HG02973 (cell line): Measurements from ENCODE around the gene CLN6.
A peak's percentile ranks its signal among the peaks of the same experiment; 100 is the strongest.

Source experiments
- ATAC-seq: cut with Tn5 transposase; IDR thresholded peaks from one replicate; pipeline ENCODE4 v1.9.1; 2021; ENCODE audit warnings: moderate library complexity; ENCODE audit not compliant: unreplicated experiment

CLN6 gene

DNA sequence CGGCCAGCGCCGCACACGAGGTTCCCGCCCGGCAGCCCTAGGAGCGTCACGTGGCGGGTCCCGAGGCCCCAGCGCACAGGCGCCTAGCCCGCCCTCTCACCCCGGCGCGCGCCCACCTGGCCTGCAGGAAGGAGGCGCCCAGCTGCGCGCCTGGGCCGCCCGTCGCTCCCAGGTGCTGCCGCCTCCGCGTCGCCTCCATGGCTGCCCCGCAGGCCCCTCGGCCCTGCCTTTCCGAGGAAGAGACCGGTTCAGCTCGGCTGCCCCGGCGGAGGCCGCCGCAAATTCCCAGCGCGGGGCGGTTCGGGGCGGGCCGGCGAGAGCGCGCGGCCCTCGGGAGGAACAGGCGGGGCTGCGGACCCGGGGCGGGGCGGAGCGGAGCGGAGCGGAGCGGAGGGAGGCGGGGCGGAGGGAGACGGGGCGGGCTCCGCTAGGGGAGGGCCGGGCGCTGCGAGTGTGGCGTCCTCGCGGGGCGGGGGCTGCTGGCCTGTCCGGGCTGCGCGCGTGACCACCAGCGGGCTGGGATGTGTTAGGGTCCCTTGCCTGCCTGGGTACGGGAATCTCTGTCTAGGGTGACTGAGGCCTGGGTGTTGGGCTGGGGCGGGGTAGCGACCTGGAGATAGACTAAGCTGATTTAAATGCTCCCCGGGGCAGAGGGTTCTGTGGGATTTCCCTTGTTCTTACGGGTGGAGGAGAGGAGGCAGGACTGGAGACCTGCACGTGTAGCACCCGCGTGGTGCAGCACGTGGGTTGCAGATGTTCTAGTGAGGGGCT is at the start of gene CLN6:
TSS of gene CLN6 (minus strand) at position 343 of the 771 bp plus-strand sequence. CDS start at position 199, 144 bp downstream.
- peak; percentile 60 for ATAC-seq

DNA sequence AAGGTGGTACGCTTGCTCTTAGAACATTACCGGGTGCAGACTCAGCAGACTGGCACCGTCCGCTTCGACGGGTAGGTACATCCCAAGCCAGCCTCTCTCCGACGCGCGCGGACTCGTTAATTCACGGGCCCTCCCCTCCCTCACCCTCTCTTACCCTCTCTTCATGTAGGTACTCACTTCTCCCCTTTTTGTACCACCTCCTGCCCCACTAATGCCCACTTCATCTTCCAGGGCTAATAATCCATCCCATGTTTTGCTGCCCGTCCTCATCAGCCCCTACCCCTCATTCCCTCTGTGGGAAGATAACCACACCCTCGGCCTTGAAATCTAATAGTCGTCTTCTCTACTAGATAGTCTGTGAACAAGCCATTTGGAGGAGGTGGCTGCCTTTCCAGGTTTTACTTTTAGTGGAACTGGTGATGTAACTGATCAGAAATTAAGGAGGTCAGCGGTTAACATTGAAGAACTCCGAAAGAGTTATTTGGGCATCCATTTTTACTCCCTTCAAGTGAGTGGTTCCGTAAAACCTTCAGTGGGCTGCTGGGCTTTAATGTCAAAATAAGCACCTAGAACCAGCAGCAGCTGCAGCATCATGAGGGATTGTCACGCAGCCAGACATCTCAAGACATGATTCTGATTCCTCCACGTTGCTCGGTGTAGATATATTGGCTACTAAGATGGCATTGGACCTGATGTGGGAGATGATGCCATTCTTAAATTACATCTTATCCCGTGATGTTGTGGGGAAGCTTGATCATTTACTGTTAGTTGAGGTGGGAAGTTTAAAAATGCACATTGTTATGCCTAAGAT is 49.3 kb upstream of the CLN6 start:
- ATAC-seq, result no peak

DNA sequence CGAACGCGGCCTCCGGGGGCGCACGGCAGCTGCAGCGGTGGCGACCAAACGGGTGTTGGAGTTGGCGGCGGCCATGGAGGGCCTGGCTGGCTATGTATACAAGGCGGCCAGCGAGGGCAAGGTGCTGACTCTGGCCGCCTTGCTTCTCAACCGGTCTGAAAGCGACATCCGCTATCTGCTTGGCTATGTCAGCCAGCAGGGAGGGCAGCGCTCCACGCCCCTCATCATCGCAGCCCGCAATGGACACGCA is 48.7 kb upstream of the CLN6 start:
- ATAC-seq, result no peak

DNA sequence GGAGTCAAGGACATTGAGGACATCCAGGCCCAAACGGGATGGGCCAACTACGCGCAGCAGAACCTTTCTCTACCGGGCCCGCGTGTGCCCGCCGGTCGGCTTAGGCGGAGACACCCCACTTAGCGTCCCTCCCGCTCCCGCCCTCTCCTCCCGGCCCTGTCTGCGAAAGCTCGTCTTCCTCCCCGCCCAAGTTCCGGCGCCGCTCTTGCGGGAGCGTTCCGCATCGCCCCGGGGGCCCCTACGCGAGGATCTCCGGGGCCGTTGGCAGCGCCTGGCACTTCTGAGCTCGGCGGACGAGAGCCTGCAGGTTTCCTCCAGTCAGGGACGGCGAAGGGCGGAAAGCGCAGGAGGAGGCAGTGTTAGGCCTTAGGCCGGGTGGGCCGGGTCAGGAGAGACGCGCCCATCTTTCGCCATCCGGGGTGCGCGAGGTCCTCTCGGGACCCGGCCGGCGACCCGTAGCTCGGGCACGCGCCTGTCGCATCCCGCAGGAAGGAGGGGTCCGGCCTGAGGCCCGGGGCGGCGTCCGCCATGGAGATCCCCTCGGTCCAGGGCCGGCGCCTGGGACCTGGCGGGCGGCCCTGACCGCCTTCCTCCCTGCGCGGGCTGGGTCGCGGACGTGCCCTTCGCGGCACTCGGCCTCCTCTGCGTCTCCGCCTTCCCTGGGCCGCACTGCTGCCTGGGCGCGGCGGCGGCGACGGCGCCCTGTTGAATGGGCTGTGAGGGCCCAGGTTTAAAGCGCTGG is 48.2 kb upstream of the CLN6 start, which contains the start of gene FEM1B:
TSS of gene FEM1B (plus strand) at position 143 of the 742 bp plus-strand sequence. CDS start 673 bp downstream, outside the sequence.
- peak; percentile 70 for ATAC-seq

DNA sequence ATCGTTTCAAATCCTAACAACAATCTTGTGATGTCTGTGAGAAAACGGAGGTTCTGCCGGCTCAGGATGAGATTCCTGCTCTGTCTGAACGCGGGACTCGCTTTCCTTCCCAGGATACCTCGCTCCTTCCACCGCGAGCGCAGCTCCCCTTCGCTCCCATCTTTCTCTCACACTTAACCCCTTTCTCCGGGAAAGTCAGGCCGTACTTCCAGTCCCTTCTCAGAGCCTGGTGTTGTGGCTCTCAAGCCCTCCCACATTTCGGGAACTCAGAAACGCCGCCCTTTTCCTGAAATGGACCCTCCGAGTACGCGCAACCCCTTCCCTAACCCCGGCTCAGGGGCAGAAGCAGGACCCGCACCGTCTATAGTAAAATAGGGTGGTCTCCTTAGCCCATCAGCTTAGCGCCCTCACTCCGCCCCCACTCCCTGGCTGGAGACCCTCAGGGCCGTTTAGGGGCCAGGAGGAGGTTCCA is 47.6 kb upstream of the CLN6 start:
- no peak for ATAC-seq

DNA sequence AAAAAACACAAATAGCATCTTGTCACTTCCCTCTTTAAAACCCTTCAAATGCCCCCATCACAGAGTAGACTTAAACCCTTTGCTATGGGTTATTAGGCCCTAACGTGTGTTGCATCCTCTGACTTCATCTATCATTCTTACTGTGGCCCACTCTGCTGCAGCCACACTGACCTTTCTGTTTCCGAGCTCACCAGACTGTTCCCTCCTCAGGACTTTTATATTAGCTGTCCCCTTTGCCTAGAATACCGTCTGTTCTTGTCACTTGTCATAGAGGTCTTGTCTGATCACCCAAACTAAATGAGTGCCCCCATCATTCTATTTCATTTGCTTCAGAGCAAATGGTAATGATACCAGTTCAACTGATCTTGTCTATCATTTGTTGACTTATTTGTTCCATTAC is 47.1 kb upstream of the CLN6 start:
- no peak for ATAC-seq

DNA sequence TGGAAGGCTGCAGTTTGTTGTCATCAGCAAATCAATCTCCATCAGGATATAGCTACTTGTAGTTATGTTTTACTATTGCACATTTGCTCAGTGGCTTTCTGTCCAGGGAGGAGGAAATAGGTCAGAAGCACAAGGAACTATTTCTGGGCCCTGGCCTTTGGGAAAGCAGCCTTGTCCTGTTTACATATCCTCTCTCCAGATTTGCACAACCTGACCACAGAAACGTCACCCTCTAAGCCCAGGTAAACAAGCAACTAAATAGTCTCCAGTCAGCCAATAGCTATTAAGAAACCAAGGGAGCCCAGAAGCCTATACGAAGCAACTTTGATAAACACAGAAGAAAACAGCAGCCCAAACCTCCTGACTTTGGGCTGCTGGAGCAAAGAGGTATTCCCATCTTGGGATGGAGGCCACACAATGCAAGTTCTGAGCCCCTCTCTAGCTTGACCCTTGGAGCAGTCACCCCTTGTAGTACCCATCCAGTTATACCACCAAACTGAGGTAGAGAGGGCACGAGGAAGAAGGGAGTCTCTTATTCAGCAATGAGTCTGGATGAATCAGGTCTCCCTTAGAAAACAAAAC is 45.7 kb upstream of the CLN6 start:
- no peak for ATAC-seq

DNA sequence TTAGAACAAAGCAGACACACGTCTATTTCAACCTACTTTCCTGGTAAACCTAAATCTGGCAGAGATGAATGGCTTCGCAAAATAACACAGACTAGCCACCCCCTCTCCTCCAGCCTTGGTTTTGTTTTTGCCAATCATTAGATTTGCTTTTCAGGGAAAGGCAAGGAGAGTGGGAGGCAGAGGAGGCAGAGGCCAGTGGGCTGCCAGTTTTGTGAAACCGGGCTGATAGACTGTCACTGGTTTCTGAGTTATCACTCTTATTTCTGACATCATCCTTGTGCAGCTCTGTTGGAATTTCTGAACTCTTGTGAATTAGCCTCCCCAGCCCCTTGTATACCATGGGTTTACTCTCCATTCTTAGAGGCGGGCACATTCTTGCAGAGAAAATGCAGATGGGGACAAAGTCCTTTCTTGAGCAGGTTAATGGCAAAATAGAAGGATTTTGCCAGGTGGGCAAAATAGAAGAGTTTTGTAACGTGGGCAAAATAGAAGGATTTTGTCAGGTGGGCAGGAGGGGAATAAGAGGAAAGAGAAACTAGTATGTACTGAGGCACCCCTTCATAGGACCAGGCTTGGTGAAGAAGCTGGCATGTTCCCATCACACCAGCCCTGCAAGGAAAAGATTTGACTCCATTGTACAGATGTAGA is 44.8 kb upstream of the CLN6 start:
- no peak for ATAC-seq

DNA sequence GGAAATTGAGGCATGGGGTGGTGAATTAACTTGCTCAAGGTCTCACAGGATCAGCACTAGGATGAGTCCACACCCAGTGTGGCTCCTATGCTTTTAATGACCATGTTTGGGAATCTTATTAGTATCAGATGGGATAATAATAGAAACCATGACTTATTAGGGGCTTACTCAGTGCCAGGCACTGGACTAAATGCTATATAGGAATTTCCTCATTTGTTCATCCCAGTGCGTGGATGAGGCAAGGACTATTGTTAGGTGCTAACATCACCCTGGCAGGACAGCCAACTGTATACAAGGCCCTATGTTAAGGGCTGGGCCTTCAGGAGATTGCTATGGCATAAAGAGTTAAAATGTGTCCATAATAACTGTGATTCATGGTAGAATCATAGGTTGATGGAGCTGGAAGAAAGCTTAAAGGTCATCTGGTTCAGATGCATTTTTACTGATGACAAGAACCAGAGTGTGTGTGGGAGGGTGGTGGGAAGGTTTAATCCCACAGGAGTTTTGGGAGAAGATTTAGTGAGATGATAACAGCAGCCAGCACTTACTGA is 43.3 kb upstream of the CLN6 start:
- no peak for ATAC-seq

DNA sequence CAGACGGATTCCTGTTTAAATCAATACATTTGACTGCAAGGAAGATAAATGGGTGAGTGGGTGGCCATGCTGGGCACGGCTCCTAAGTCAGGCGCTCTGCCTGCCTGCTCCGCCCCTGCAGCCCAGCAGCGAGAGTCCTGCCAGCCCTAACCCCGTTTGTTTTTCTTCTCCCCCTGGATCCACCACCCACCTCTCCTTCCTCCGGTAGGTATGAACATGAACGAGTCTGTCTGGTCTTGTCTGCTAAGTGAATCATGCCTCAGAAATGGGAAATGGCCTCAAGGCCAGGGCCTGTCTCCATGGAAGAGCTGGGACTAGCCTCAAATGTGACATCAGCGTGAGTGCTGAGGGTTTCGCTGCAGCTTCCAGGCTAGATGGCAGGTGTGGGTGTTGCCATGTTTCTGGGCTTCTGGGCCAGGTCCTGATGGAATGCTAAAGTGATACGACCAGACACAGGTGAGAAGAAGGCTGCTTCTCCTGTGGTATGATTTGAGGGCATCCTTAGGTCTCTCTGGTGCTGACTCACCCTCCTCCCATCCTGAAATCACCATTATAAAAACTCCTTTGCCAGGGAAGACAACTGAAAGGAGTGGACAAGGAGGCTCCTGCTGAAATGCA is 42.4 kb upstream of the CLN6 start:
- no peak for ATAC-seq

DNA sequence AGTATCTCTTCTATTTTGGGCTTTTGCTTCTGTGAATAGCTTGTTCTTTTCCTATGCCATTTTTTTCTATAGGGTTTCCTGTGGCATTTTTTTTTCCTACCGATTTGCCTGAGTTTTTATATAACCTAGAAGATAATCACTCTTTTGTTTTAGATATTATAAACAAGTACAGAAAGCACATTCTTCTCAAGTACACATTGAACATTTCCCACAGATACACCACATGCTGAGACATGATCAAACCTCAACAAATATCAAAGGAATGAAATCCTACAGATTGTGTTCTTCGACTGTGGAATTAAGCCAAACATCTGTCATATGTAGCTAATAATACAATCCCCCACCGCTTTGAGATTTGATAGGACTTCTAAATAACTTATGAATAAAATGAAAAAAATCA is 38.9 kb upstream of the CLN6 start:
- ATAC-seq, result no peak

DNA sequence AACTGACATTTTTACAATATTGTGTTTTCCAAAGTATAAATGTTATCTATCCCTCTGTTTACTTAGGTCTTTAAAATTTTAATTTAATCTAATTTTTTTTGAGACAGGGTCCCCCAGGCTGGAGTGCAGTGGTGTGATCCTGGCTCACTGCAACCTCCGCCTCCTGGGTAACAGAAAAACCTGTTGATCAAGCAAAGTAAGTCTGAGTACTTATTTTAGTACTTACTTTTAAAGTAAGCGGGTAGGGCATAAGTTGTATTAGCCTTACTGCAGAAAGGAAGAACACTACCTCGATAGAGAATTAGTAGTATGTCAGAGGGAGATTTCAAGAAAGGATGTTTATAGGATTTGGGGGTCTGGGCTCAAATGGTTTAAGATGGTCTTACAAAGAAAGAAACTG is 36.1 kb upstream of the CLN6 start:
- no peak for ATAC-seq

DNA sequence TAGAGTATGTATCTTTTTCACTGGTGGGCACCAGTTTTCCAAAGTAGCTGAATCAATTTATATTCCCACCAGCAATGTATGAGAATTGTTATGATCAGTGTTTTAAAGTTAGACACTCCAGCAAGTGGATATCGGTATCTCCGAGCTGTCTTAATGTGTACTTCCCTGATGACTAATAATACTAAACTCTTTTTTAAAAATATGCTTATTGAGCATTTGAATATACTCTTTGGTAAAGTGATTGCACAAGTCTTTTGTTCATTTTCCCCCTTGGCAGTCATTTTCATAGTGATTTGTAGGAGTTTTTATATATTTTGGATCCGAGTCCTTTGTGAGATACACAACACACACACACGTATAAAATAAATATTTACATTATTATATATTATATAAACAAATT is 35.6 kb upstream of the CLN6 start:
- no peak for ATAC-seq

DNA sequence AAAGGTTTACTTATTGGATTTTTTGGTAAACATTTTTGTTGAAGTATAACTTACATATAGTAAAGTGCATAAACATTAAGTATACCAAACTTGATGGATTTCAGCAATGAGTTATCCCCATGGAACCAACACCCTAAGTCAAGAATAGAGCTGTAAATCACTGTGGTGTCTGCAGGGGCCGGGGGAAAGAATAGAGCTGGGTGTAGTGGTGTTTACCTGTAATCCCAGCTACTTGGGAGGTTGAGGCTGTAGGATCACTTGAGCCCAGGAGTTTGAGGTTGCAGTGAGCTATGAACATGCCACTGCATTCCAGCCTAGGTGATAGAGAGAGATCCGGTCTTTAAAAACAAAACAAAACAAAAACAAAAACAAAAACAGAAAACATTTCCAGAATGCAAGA is 34.8 kb upstream of the CLN6 start:
- ATAC-seq, result no peak

DNA sequence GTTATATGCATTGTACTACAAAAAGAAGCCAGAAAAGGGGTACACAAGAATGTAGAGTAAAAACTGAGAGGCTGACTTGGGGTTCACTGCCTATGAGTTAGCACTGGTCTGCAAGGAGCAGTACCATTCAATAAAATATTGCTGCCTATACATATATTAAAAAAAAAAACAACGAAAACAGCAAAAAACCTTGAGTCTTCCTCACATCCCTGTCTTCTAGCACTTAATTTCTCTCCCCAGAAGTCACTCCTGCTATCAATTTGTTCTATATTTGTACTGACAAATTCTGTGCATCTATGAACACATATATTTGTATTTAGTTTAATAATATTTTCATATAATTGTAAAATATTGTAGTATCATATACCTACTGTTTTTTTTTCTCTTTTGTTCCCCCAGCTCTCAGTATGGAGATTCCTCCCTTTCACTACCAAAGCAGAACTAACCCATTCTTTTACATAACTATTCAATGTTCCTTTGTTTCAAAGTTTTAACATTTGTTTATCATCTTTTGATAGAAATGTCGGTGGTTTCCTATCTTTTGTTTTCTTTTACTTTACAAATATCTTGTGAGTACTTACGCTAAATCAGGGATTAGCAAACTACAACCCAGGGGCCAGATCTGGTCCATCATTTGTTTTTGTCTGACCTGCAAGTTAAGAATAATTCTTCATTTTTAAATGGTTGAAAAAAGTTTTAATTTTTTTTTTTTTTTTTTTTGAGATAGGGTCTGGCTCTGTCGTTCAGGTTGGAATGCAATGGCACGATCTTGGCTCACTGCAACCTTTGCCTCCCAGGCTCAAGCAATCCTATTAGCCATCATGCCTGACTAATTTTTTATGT is 33.2 kb upstream of the CLN6 start:
- ATAC-seq, result no peak

DNA sequence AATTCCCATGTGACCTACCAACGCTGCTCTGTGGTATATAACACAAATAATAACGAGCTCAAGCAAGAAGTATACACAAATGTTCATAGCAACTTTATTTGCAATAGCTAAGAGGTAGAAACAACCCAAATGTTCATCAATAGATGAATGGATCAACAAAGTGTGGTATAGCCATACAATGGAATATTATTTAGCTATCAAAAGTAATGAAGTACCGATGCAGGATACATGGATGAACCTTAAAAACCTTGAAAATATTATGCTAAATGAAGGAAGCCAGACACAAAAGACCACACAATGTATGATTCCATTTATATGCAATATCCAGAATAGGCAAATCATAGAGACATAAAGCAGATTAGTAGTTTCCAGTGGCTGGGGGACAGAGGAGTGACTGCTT is 32.5 kb upstream of the CLN6 start:
- no peak for ATAC-seq

DNA sequence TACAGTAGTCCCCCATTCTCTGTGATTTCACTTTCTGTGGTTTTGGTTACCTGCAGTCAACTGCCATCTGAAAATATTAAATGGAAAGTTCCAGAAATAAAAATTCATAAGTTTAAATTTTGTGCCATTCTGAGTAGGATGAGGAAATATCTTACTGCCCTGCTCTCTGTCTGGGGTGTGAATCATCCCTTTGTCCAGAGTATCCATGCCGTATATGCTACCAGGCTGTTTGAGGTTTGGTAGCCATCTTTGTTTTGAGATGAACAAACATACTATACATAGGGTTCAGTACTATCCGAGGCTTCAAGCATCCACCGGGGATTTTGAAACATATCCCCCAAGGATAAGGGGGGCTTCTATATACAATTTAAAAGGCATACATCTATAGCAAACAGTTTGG is 31.7 kb upstream of the CLN6 start:
- no peak for ATAC-seq

DNA sequence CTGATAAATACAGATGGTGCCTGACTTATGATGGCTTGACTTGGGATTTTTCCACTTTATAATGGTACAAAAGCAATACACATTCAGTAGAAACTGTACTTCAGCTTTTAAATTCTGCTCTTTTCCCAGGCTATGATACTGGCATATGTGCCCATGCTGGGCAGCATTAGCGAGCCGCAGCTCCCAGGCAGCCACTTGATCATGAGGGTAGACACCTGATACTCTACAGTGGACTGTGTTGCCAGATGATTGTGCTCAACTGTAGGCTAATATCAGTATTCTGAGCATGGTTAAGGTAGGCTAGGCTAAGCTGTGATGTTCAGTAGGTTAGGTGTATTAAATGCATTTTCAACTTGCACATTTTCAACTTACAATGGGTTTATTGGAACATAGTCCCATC is 30.4 kb upstream of the CLN6 start:
- ATAC-seq, result no peak

DNA sequence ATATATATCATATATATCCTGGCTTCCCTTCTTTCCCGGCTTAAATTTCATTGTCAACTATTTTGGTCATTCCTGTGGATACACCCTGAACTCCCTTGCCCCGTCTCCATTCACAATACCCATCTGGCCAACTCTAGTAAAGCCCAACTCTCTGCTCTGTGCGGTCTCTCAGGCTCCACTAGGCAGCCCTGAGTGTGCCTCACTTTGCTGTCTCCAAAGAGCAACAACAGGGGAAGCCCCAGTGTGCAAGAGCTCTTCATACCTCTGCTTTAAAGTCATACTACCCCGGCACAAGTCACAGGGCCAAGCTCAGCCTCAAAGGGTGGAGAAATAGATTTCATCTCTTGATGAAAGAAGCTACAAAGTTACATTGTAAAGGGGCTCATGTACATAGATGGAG is 29.2 kb upstream of the CLN6 start:
- no peak for ATAC-seq
